Fibroblast of lung (primary cell): ENCODE data around the gene CD3E. TPM values are rescaled to one million over a fixed set of nuclear protein-coding genes. Genes with fewer than 3 reads are reported as not detected.

Source experiments
- DNase-seq, 2 donors: peaks; one replicate each; pipeline versions ENCODE4 v3.0.0 to v3.0.0-alpha.2; 2010; ENCODE audit warnings: low read depth in 2 of 2
- H2AFZ ChIP-seq: 2 replicates; pipeline ENCODE4 v1.5.1; 2012; ENCODE audit warnings: low read length, control low read depth, inconsistent platforms
- H3K27ac ChIP-seq: 2 replicates; pipeline ENCODE4 v1.5.1; 2011; ENCODE audit warnings: low read length, control low read depth; ENCODE audit not compliant: insufficient read depth
- H3K27me3 ChIP-seq: 2 replicates; pipeline ENCODE4 v1.5.1; 2011; ENCODE audit warnings: mild to moderate bottlenecking, low read length; ENCODE audit not compliant: control insufficient read depth, insufficient read depth
- H3K36me3 ChIP-seq: 2 replicates; pipeline ENCODE4 v1.5.1; 2011; ENCODE audit warnings: low read length; ENCODE audit not compliant: control insufficient read depth, insufficient read depth
- H3K4me1 ChIP-seq: 2 replicates; pipeline ENCODE4 v1.5.1; 2011; ENCODE audit warnings: low read length; ENCODE audit not compliant: control insufficient read depth, insufficient read depth; ENCODE audit errors: extremely low read depth
- H3K4me2 ChIP-seq: 2 replicates; pipeline ENCODE4 v1.5.1; 2011; ENCODE audit warnings: low read length, control low read depth; ENCODE audit not compliant: insufficient read depth; ENCODE audit errors: extremely low read depth
- H3K4me3 ChIP-seq, 4 experiments: fragments of 200-600 bp in 1 of 4; sonication (generic) in 1 of 4; replicated peaks in 1 of 4; 2 replicates each; pipeline ENCODE4 v1.5.1; 2011 to 2016; ENCODE audit warnings: low read length in 4 of 4, low read depth in 3 of 4, mild to moderate bottlenecking in 3 of 4, control low read depth in 2 of 4, inconsistent platforms in 1 of 4, mixed read lengths in 1 of 4; ENCODE audit not compliant: insufficient read depth in 1 of 4; ENCODE audit errors: control extremely low read depth in 1 of 4
- H3K79me2 ChIP-seq: 2 replicates; pipeline ENCODE4 v1.5.1; 2012; ENCODE audit warnings: mild to moderate bottlenecking, low read length, inconsistent platforms; ENCODE audit not compliant: control insufficient read depth, insufficient read depth
- H3K9ac ChIP-seq: 2 replicates; pipeline ENCODE4 v1.5.1; 2011; ENCODE audit warnings: mild to moderate bottlenecking, low read length, control low read depth; ENCODE audit not compliant: insufficient read depth
- H3K9me3 ChIP-seq: 2 replicates; pipeline ENCODE4 v1.5.1; 2012; ENCODE audit warnings: low read depth, low read length; ENCODE audit not compliant: control insufficient read depth, insufficient read depth
- H4K20me1 ChIP-seq: 2 replicates; pipeline ENCODE4 v1.5.1; 2011; ENCODE audit warnings: low read length; ENCODE audit not compliant: control insufficient read depth, insufficient read depth; ENCODE audit errors: extremely low read depth
- EZH2 ChIP-seq: IDR thresholded peaks from 2 replicates; pipeline ENCODE4 v1.5.1; 2012; ENCODE audit warnings: low read length, control low read depth, mild to moderate bottlenecking; ENCODE audit errors: missing control alignments
- polyA plus RNA-seq, 2 donors: library from polyadenylated mRNA; depleted of rRNA in 1 of 2; stranded (reverse) in 1 of 2; unstranded in 1 of 2; fragments of >200 nt; gene quantifications; 2 replicates each; pipeline ENCODE4 v1.2.1, GENCODE V29; 2011 to 2012; ENCODE audit warnings: missing spikeins in 1 of 2
- total RNA-seq: library from RNA; depleted of rRNA; stranded (reverse); fragments of >200 nt; gene quantifications from 2 replicates; pipeline ENCODE4 v1.2.1, GENCODE V29; 2014
- TF ChIP-seq, protein P1 (sequence below), 2 donors: IDR thresholded peaks in 1 of 2; conservative IDR thresholded peaks in 1 of 2; 1 replicate in 1 of 2; 2 replicates in 1 of 2; pipeline ENCODE4 v1.5.1; 2011 to 2012; ENCODE audit warnings: low read length in 2 of 2, control low read depth in 1 of 2, inconsistent platforms in 1 of 2, low read depth in 1 of 2, mild to moderate bottlenecking in 1 of 2

The CD3E gene
- total and polyA plus RNA-seq, 2 donors (not counting 1 experiment from before 2014, with no cell fraction given), result not detected

DNA sequence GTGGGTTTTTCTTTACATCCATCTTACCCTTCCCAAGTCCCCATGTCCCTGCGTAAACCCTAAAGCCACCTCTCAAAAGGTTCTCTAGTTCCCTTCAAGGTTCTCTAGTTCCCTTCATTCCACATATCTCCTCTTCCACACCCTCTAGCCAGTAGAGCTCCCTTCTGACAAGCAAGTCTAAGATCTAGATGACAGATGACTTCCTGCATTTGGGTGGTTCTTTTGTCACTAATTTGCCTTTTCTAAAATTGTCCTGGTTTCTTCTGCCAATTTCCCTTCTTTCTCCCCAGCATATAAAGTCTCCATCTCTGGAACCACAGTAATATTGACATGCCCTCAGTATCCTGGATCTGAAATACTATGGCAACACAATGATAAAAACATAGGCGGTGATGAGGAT lies 7.8 kb downstream of the CD3E start:
- Histone ChIP-seq H3K36me3 (no peaks in the 10 kb centered on the region), H3K4me3 (no peak overlapping the region), H4K20me1 (no peaks in the 10 kb centered on the region), H3K79me2 (no peaks in the 10 kb centered on the region), H3K27me3 (no peaks in the 10 kb centered on the region), H3K4me1 (no peaks in the 10 kb centered on the region), H3K27ac (no peak overlapping the region), H2AFZ (no peak overlapping the region), H3K9ac (no peak overlapping the region), H3K4me2 (no peak overlapping the region), H3K9me3 (no peaks in the 10 kb centered on the region)
- TF ChIP-seq, protein P1, sequence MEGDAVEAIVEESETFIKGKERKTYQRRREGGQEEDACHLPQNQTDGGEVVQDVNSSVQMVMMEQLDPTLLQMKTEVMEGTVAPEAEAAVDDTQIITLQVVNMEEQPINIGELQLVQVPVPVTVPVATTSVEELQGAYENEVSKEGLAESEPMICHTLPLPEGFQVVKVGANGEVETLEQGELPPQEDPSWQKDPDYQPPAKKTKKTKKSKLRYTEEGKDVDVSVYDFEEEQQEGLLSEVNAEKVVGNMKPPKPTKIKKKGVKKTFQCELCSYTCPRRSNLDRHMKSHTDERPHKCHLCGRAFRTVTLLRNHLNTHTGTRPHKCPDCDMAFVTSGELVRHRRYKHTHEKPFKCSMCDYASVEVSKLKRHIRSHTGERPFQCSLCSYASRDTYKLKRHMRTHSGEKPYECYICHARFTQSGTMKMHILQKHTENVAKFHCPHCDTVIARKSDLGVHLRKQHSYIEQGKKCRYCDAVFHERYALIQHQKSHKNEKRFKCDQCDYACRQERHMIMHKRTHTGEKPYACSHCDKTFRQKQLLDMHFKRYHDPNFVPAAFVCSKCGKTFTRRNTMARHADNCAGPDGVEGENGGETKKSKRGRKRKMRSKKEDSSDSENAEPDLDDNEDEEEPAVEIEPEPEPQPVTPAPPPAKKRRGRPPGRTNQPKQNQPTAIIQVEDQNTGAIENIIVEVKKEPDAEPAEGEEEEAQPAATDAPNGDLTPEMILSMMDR (conservative IDR thresholded peaks at IDR 0.05 in 1 of 2, IDR thresholded peaks at IDR 0.05 in 1 of 2; ENCODE audit: low read depth in 1 of 2, low read length in 2 of 2), result no peak
- no peak for TF ChIP-seq EZH2
- DNase-seq, result no peak

DNA sequence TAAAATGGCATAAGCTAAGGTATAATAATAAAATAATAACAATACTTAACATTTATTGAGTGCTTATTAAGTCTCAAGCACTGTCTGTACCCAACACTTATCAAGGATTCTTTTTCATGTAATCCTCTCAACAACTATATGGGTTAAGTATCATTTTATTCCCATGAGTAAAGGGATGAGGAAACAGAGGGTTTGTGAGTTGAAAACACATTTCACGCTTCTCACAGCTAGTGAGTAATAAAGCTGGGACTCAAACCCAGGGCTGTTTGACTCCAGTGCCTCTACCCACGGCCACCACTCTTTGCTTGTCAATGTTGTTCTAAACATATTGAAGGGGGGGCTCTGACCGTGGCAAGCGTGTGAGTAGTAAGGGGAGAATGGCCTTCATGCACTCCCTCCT lies 8.7 kb downstream of the CD3E start:
- no peak overlapping the region for H3K9ac ChIP-seq
- no peaks in the 10 kb centered on the region for H3K27me3 ChIP-seq
- no peak for DNase-seq
- no peak for TF ChIP-seq EZH2
- TF ChIP-seq, protein P1 (conservative IDR thresholded peaks at IDR 0.05 in 1 of 2, IDR thresholded peaks at IDR 0.05 in 1 of 2; ENCODE audit: low read depth in 1 of 2, low read length in 2 of 2), result no peak
- no peak overlapping the region for H3K4me3 ChIP-seq
- H3K4me1 ChIP-seq, result no peaks in the 10 kb centered on the region
- no peak overlapping the region for H2AFZ ChIP-seq
- no peak overlapping the region for H3K27ac ChIP-seq
- H3K79me2 ChIP-seq, result no peaks in the 10 kb centered on the region
- H3K9me3 ChIP-seq, result no peaks in the 10 kb centered on the region
- H4K20me1 ChIP-seq, result no peaks in the 10 kb centered on the region
- H3K36me3 ChIP-seq, result no peaks in the 10 kb centered on the region
- H3K4me2 ChIP-seq, result no peak overlapping the region

DNA sequence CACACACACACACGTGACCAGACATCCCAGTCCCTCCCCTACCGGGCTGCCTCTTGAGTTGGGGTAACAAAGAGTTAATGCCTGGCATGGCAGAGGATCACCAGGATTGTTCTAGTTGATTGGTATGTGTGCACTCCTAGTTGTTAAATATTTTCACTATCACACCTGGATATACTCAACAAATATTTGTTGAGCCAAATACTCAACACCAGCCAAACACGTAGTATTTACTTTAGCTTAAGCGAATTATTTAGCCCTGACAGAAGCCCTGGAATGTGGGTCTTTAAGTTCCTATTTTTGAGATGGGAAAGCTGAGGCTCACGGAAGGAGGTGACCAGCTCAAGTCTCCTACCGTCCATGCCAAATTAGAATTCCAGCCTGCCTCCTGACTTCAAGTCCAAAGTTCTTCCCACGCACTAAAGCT lies 10.5 kb downstream of the CD3E start:
- no peak overlapping the region for H3K9ac ChIP-seq
- no peak for DNase-seq
- TF ChIP-seq EZH2, result no peak
- TF ChIP-seq, protein P1 (conservative IDR thresholded peaks at IDR 0.05 in 1 of 2, IDR thresholded peaks at IDR 0.05 in 1 of 2; ENCODE audit: low read depth in 1 of 2, low read length in 2 of 2), result no peak
- no peaks in the 10 kb centered on the region for H3K4me1 ChIP-seq
- no peaks in the 10 kb centered on the region for H3K79me2 ChIP-seq
- no peaks in the 10 kb centered on the region for H3K9me3 ChIP-seq
- no peak overlapping the region for H2AFZ ChIP-seq
- no peak overlapping the region for H3K27ac ChIP-seq
- no peaks in the 10 kb centered on the region for H3K27me3 ChIP-seq
- no peaks in the 10 kb centered on the region for H4K20me1 ChIP-seq
- H3K4me3 ChIP-seq, result no peak overlapping the region
- peak overlapping the region; percentile 23 for H3K4me2 ChIP-seq
- no peaks in the 10 kb centered on the region for H3K36me3 ChIP-seq
